Smooth muscle cell (in vitro differentiated cells): ENCODE measurements around the gene PPP2R2D. TPM values are rescaled to one million over a fixed set of nuclear protein-coding genes. Genes with fewer than 3 reads are reported as not detected.

Source experiments
- DNase-seq: peaks from one replicate; lab custom pipeline; 2025; ENCODE audit not compliant: unreplicated experiment; lab: John Stamatoyannopoulos, UW
- H2AFZ ChIP-seq: fragments of 200-600 bp; sonication (generic); 2 replicates; pipeline ENCODE4 v1.6.0; 2016; ENCODE audit warnings: antibody characterized with exemption, low read depth, mild to moderate bottlenecking
- H3F3A ChIP-seq: fragments of 200-600 bp; sonication (generic); 2 replicates; pipeline ENCODE4 v1.6.0; 2017; ENCODE audit warnings: antibody characterized with exemption, low read depth
- H3K27ac ChIP-seq: fragments of 200-600 bp; sonication (generic); 2 replicates; pipeline ENCODE4 v1.5.1; 2016; ENCODE audit warnings: low read depth, mild to moderate bottlenecking
- H3K27me3 ChIP-seq: fragments of 200-600 bp; sonication (generic); 2 replicates; pipeline ENCODE4 v1.6.1; 2016; ENCODE audit warnings: low read depth, mild to moderate bottlenecking
- H3K36me3 ChIP-seq: fragments of 200-600 bp; sonication (generic); 2 replicates; pipeline ENCODE4 v1.5.1; 2016; ENCODE audit warnings: low read depth
- H3K4me1 ChIP-seq: fragments of 200-600 bp; sonication (generic); 2 replicates; pipeline ENCODE4 v1.5.1; 2016; ENCODE audit warnings: low read depth
- H3K4me2 ChIP-seq: fragments of 200-600 bp; sonication (generic); 2 replicates; pipeline ENCODE4 v1.6.0; 2016; ENCODE audit warnings: mild to moderate bottlenecking
- H3K4me3 ChIP-seq: fragments of 200-600 bp; sonication (generic); 2 replicates; pipeline ENCODE4 v1.5.1; 2016; ENCODE audit warnings: mild to moderate bottlenecking
- H3K79me2 ChIP-seq: fragments of 200-600 bp; sonication (generic); 2 replicates; pipeline ENCODE4 v1.6.0; 2016; ENCODE audit warnings: low read depth, mild to moderate bottlenecking
- H3K9ac ChIP-seq: fragments of 200-600 bp; sonication (generic); 2 replicates; pipeline ENCODE4 v1.6.0; 2016; ENCODE audit warnings: low read depth
- H3K9me3 ChIP-seq: fragments of 200-600 bp; sonication (generic); replicated peaks from 2 replicates; pipeline ENCODE4 v1.5.1; 2016; ENCODE audit warnings: low read depth
- H4K20me1 ChIP-seq: fragments of 200-600 bp; sonication (generic); 2 replicates; pipeline ENCODE4 v1.6.0; 2016; ENCODE audit warnings: low read depth
- WGBS: methylation state at CpG from one replicate; pipeline ENCODE4 v1.1.7; 2016; ENCODE audit warnings: low lambda C conversion rate; 5-methylcytosine and 5-hydroxymethylcytosine counted together
- polyA plus RNA-seq: library from polyadenylated mRNA; unstranded; fragments of >200 nt; fragmentation: Nextera tagmentation; extraction: Ambion mirVana; gene quantifications from 2 replicates; pipeline ENCODE4 v1.2.1, GENCODE V29; 2016
- total RNA-seq: library from RNA; depleted of rRNA; stranded (reverse); fragments of >200 nt; gene quantifications from 2 replicates; pipeline ENCODE4 v1.2.3, GENCODE V29; 2014
- TF ChIP-seq, protein P1 (sequence below): fragments of 200-600 bp; sonication (generic); IDR thresholded peaks from 2 replicates; pipeline ENCODE4 v1.5.1; 2017; ENCODE audit warnings: borderline replicate concordance, mild to moderate bottlenecking, antibody characterized with exemption; ENCODE audit not compliant: insufficient read depth, poor library complexity, severe bottlenecking

PPP2R2D gene
- total and polyA plus RNA-seq, 2 experiments from 2014 or later: 22.5 to 27.1 TPM

GRCh38 chr10:131926743-131927595 is 26.2 kb downstream of the PPP2R2D start:
- Histone ChIP-seq H3F3A (peaks cover 6% of the 10 kb centered on the region), H2AFZ (no peak overlapping the region), H3K27me3 (no peaks in the 10 kb centered on the region), H3K4me1 (peaks cover 7% of the 10 kb centered on the region), H3K79me2 (peaks cover 96% of the 10 kb centered on the region), H3K9me3 (peaks cover 3% of the 10 kb centered on the region), H3K27ac (no peak overlapping the region), H3K36me3 (no peaks in the 10 kb centered on the region), H3K9ac (no peak overlapping the region), H3K4me2 (no peak overlapping the region), H3K4me3 (no peak overlapping the region), H4K20me1 (peaks cover 97% of the 10 kb centered on the region)
- no peak for DNase-seq
- TF ChIP-seq, protein P1, sequence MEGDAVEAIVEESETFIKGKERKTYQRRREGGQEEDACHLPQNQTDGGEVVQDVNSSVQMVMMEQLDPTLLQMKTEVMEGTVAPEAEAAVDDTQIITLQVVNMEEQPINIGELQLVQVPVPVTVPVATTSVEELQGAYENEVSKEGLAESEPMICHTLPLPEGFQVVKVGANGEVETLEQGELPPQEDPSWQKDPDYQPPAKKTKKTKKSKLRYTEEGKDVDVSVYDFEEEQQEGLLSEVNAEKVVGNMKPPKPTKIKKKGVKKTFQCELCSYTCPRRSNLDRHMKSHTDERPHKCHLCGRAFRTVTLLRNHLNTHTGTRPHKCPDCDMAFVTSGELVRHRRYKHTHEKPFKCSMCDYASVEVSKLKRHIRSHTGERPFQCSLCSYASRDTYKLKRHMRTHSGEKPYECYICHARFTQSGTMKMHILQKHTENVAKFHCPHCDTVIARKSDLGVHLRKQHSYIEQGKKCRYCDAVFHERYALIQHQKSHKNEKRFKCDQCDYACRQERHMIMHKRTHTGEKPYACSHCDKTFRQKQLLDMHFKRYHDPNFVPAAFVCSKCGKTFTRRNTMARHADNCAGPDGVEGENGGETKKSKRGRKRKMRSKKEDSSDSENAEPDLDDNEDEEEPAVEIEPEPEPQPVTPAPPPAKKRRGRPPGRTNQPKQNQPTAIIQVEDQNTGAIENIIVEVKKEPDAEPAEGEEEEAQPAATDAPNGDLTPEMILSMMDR: no peak
- WGBS: 96% methylated on average over 28 of the region's 28 CpGs

- TF ChIP-seq, protein P1: no peak
- Histone ChIP-seq H3K79me2 (peaks cover 94% of the 10 kb centered on the region), H4K20me1 (peaks cover 97% of the 10 kb centered on the region), H3K4me3 (no peak overlapping the region), H3K4me2 (peak overlapping the region; percentile 68), H3F3A (peaks cover 6% of the 10 kb centered on the region), H3K27ac (peak overlapping the region; percentile 46), H3K27me3 (no peaks in the 10 kb centered on the region), H3K4me1 (peaks cover 7% of the 10 kb centered on the region), H3K9ac (no peak overlapping the region), H3K36me3 (no peaks in the 10 kb centered on the region), H3K9me3 (peaks cover 3% of the 10 kb centered on the region), H2AFZ (no peak overlapping the region)
- no peak for DNase-seq
- 66% methylated on average over 18 of the region's 18 CpGs for WGBS
Measured at GRCh38 chr10:131928248-131929095, 27.7 kb downstream of the PPP2R2D start.

DNA sequence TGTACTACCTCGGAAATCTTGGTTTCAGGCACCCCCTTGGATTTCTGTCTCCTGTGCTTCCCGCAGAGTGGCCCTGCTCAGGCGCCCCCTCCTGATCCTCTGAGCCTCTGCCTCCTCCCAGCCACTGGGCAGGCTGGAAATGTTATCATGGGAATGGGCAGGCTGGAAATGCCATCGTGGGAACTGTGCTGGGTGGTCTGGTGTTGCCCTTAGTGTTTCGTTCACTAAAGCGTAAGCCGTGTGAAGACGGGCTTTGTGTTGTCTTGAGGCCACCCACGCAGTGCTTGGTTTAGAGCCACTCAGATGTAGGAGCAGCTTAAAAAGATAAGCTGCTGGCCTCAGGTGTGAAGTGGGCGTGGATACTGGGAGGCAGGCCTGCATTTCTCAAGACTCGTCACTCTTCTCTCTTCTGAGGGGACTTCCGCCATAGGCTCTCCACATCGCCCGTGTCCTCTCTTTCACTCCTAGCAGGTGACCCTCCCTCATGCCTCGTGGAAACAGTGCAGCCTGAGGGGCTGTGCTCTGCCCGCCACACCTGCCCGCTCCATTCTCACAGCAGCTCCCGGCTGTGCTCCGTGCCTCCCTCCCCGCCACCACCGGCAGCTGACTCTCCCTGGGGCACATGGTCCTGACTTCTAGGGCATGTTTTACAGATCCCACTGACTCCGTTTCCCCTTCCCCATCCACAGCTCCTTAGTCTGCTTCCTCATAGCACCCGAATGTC is 28.5 kb downstream of the PPP2R2D start:
- no peak for DNase-seq
- H4K20me1 ChIP-seq: peaks cover 100% of the 10 kb centered on the region
- 72% methylated on average over 23 of the region's 23 CpGs for WGBS
- peak overlapping the region; percentile 68 for H3K4me2 ChIP-seq
- peaks cover 7% of the 10 kb centered on the region for H3K4me1 ChIP-seq
- no peaks in the 10 kb centered on the region for H3K36me3 ChIP-seq
- H3K79me2 ChIP-seq: peaks cover 94% of the 10 kb centered on the region
- H3F3A ChIP-seq: peaks cover 6% of the 10 kb centered on the region
- TF ChIP-seq, protein P1: no peak
- no peaks in the 10 kb centered on the region for H3K27me3 ChIP-seq
- H3K27ac ChIP-seq: peak overlapping the region; percentile 46
- peaks cover 3% of the 10 kb centered on the region for H3K9me3 ChIP-seq
- no peak overlapping the region for H2AFZ ChIP-seq
- no peak overlapping the region for H3K4me3 ChIP-seq
- H3K9ac ChIP-seq: no peak overlapping the region
